Peyer's patch (tissue), 4 donors: Measurements from ENCODE around the gene ADORA2A. TPM values are rescaled to one million over a fixed set of nuclear protein-coding genes. Genes with fewer than 3 reads are reported as not detected.

Experiments
- DNase-seq, 3 donors: peaks; one replicate each; pipeline ENCODE4 v3.0.0-alpha.2; 2017 to 2019
- H3K27ac ChIP-seq, 4 donors: fragments of 200-600 bp; sonication (generic); one replicate each; pipeline ENCODE4 v1.5.1; 2016 to 2019
- H3K27me3 ChIP-seq, 2 donors: fragments of 200-600 bp; sonication (generic); one replicate each; pipeline ENCODE4 v1.5.1; 2019
- H3K36me3 ChIP-seq, 3 donors: fragments of 200-600 bp; sonication (generic); one replicate each; pipeline ENCODE4 v1.5.1; 2016 to 2019
- H3K4me1 ChIP-seq, 4 donors: fragments of 200-600 bp; sonication (generic); one replicate each; pipeline ENCODE4 v1.5.1; 2016 to 2019
- H3K4me3 ChIP-seq, 4 donors: fragments of 200-600 bp; sonication (generic); 1 replicate in 3 of 4; 2 replicates in 1 of 4; pipeline ENCODE4 v1.5.1; 2016 to 2019; ENCODE audit warnings: mild to moderate bottlenecking in 1 of 4
- H3K9me3 ChIP-seq, 4 donors: fragments of 200-600 bp; sonication (generic); one replicate each; pipeline ENCODE4 v1.5.1; 2016 to 2019; ENCODE audit warnings: mild to moderate bottlenecking in 1 of 4
- CTCF ChIP-seq, 6 experiments: fragments of 450-650 bp in 4 of 6; fragments of 200-600 bp in 2 of 6; sonication (generic) in 1 of 6; IDR thresholded peaks; one replicate each; pipeline ENCODE4 v1.5.1; 2017 to 2019; ENCODE audit warnings: antibody characterized with exemption in 6 of 6, mild to moderate bottlenecking in 3 of 6, moderate library complexity in 1 of 6
- POLR2A ChIP-seq, 2 donors: fragments of 450-650 bp; IDR thresholded peaks; one replicate each; pipeline ENCODE4 v1.5.1; 2017; ENCODE audit warnings: antibody characterized with exemption in 2 of 2, mild to moderate bottlenecking in 2 of 2, moderate library complexity in 2 of 2
- total RNA-seq, 4 donors: library from RNA; depleted of rRNA; stranded (reverse); fragments of >200 nt; gene quantifications; one replicate each; pipeline ENCODE4 v1.1.0, GENCODE V29; 2016

The ADORA2A gene
- total RNA-seq, 4 donors from 2014 or later = 1.3 to 4.3 (median 2.6) TPM

DNA sequence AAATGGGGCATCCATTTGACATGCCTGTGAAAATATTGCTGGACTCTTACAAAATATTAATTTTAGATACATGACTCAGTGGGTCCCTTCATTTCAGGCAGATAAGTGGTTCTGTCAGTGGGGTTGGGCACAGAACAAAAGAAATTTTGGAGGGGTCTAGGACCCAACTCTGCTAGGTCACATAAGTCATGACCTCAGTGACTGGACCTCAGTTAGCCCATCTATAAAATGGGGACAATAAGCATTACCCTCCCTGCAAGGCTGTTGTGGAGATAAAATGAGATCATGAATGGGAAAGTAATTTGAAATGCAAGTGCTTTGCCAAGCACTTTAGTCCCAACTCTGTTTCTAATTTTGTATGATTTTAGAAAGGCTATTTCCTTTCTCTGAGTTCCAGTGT is 23.8 kb downstream of the ADORA2A start:
- H3K27ac ChIP-seq = no peak overlapping the region

GRCh38 chr22:24453853-24454252 is 26.5 kb downstream of the ADORA2A start:
- TF ChIP-seq CTCF (IDR thresholded peaks at IDR 0.05) = no peak
- Histone ChIP-seq H3K9me3 (no peaks in the 10 kb centered on the region), H3K27ac (no peak overlapping the region), H3K36me3 (no peaks in the 10 kb centered on the region), H3K27me3 (no peaks in the 10 kb centered on the region), H3K4me1 (no peaks in the 10 kb centered on the region), H3K4me3 (no peak overlapping the region)
- DNase-seq = no peak

More for the DNA sequence above, 23.8 kb downstream of the ADORA2A start:
- no peak for DNase-seq
- no peaks in the 10 kb centered on the region for H3K9me3 ChIP-seq
- no peak overlapping the region for H3K4me3 ChIP-seq
- no peaks in the 10 kb centered on the region for H3K27me3 ChIP-seq
- H3K4me1 ChIP-seq = no peaks in the 10 kb centered on the region
- H3K36me3 ChIP-seq = no peaks in the 10 kb centered on the region
- TF ChIP-seq CTCF (IDR thresholded peaks at IDR 0.05) (no peak), POLR2A (IDR thresholded peaks at IDR 0.05) (no peak)

DNA sequence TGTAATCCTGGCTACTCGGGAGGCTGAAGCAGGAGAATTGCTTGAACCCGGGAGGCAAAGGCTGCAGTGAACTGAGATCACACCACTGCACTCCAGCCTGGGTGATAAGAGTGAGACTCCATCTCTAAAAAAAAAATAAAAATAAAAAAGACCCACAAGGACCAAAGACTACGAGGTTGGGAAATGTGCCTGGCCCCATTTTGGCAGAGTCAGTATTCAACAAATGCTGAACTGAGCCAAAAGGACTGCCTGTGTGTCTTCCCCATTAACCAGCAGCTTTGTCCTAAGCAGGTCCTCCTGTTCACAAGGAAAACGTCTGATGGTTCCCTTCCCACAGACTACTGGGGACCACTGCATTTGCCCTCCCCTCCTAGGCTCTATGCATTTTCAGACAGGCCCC is 27.6 kb downstream of the ADORA2A start:
- H3K27ac ChIP-seq = no peak overlapping the region
- H3K4me1 ChIP-seq = no peaks in the 10 kb centered on the region
- H3K9me3 ChIP-seq = no peaks in the 10 kb centered on the region
- TF ChIP-seq POLR2A (IDR thresholded peaks at IDR 0.05) (no peak), CTCF (IDR thresholded peaks at IDR 0.05) (no peak)
- no peak overlapping the region for H3K4me3 ChIP-seq
- no peak for DNase-seq
- H3K36me3 ChIP-seq = no peaks in the 10 kb centered on the region
- no peaks in the 10 kb centered on the region for H3K27me3 ChIP-seq

GRCh38 chr22:24455751-24456426 is 28.5 kb downstream of the ADORA2A start:
- TF ChIP-seq POLR2A (IDR thresholded peaks at IDR 0.05) = no peak
- TF ChIP-seq CTCF (IDR thresholded peaks at IDR 0.05) = no peak

GRCh38 chr22:24457894-24458420 is 30.6 kb downstream of the ADORA2A start:
- Histone ChIP-seq H3K4me1 (no peaks in the 10 kb centered on the region), H3K36me3 (no peaks in the 10 kb centered on the region), H3K27ac (no peak overlapping the region), H3K4me3 (no peak overlapping the region), H3K9me3 (no peaks in the 10 kb centered on the region), H3K27me3 (no peaks in the 10 kb centered on the region)
- TF ChIP-seq POLR2A (IDR thresholded peaks at IDR 0.05) (no peak), CTCF (IDR thresholded peaks at IDR 0.05) (no peak)
- no peak for DNase-seq

More at GRCh38 chr22:24455751-24456426, 28.5 kb downstream of the ADORA2A start:
- H3K4me3 ChIP-seq = no peak overlapping the region
- no peak overlapping the region for H3K27ac ChIP-seq
- H3K4me1 ChIP-seq = no peaks in the 10 kb centered on the region
- no peaks in the 10 kb centered on the region for H3K27me3 ChIP-seq
- no peak for DNase-seq
- H3K9me3 ChIP-seq = no peaks in the 10 kb centered on the region
- H3K36me3 ChIP-seq = no peaks in the 10 kb centered on the region
